ENCODE results near the gene GSC.
"Not testable (repeated sequence)": the region's sequence is repeated elsewhere in the genome, so short reads cannot be mapped to it uniquely, and the experiment has no call there.

Gene GSC

DNA sequence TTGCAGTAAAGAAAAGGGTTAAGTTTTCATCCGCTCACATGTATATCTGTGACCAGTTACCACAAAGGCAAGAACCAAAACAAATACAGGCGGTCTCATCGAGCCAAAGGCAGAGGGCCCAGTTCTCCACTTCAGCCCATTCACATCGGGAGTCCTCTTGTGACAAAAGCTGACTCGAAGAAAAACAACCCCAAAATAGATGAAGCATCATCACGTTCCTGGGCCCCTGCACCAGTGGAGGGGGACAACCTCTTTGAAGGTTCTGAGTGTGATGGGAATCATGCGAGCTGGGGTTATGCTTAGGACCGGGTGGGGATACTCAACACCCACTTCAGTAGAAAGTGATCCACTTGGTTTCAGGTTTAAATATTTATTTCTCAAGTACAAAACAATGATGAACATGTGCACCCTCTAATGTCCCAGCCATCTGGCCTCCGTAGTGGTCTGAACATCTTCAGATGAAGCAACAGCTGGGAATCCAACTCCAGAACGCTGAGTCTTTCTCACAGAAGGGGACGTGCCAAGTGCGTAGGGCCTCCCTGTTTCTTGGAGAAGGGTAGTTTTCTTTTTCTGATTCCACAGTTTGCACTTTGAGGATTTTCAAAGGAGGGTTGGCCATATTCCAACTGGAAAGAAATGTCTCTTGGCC lies 8.4 kb downstream of the GSC start:
- Histone ChIP-seq H3K36me3 (ENCODE audit: control insufficient read depth, insufficient read depth, low read length) (no peaks in the 10 kb centered on the region), H3K4me1 (ENCODE audit: control insufficient read depth, insufficient read depth, low read length, poor library complexity, severe bottlenecking) (no peaks in the 10 kb centered on the region), H3K27ac (ENCODE audit: low read depth, low read length, severe bottlenecking) (no peak overlapping the region), H3K9me3 (ENCODE audit: control insufficient read depth, low read length) (no peaks in the 10 kb centered on the region), H3K4me3 (ENCODE audit: extremely low read depth, insufficient read depth, low read length, poor library complexity, severe bottlenecking) (no peak overlapping the region)
- WGBS, 2 experiments (ENCODE audit: insufficient coverage in 2 of 2) = 90 to 91% methylated on average over 6 to 7 of the region's 12 CpGs

DNA sequence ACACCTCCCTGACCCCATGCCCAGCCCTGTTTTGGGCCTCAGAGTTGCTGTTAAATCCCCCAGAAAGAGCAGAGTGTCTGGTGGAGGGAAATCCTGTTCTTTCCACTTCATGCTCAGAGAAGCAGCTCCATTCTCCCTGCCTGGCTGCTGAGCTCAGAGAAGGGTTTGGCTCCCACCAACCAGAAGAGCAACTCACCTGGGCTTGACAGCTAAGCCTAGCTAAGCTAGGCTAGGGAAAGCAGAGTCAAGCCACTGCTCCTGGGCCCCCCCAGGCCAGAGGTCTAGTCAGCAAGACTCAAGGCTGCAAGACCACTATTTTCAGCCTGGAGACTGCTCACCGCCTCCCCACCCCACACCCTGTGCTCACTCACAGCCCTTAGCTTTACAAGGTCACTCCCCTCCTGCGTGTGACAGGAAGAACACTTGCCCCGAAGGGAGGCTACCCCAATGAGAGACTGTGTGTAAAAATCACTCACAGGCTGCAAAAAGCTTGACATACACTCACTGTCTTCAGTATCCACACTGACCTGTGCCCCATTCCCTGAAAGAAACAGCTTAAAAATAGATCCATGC lies 13.5 kb downstream of the GSC start:
- H3K4me1 ChIP-seq (ENCODE audit: control insufficient read depth, insufficient read depth, low read length, poor library complexity, severe bottlenecking) = no peaks in the 10 kb centered on the region
- H3K27ac ChIP-seq (ENCODE audit: low read depth, low read length, severe bottlenecking) = no peak overlapping the region
- 58 to 60% methylated on average over 2 of the region's 3 CpGs for WGBS, 2 experiments (ENCODE audit: insufficient coverage in 2 of 2)
- no peaks in the 10 kb centered on the region for H3K9me3 ChIP-seq (ENCODE audit: control insufficient read depth, low read length)
- no peaks in the 10 kb centered on the region for H3K36me3 ChIP-seq (ENCODE audit: control insufficient read depth, insufficient read depth, low read length)
- no peak overlapping the region for H3K4me3 ChIP-seq (ENCODE audit: extremely low read depth, insufficient read depth, low read length, poor library complexity, severe bottlenecking)

DNA sequence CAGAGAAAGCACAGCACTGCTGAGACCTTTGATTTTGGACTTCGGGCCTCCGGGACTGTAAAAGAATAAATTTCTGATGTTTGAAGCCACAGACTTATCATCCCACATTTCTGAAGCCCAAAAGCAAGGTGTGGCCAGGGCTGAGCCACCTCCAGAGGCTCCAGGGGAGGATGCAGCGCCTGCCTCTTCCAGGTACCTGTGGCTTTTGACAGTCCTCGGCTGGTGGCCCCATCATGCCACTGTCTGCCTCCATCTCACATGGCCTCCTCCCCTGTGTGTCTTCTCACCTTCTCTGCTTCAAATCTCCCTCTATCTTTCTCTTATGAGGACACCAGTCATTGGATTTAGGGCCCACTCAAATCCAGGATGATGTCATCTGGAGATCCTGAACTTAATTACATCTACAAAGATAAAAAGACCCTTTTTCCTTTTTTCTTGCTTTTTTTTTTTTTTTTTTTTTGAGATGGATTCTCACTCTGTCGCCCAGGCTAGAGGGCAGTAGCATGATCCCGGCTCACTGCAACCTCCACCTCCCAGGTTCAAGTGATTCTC lies 15.4 kb downstream of the GSC start:
- WGBS, 2 experiments (ENCODE audit: insufficient coverage in 2 of 2) = 95 to 100% methylated on average over 2 of the region's 6 CpGs
- Histone ChIP-seq H3K4me1 (ENCODE audit: control insufficient read depth, insufficient read depth, low read length, poor library complexity, severe bottlenecking) (no peaks in the 10 kb centered on the region), H3K36me3 (ENCODE audit: control insufficient read depth, insufficient read depth, low read length) (no peaks in the 10 kb centered on the region), H3K27ac (ENCODE audit: low read depth, low read length, severe bottlenecking) (no peak overlapping the region), H3K4me3 (ENCODE audit: extremely low read depth, insufficient read depth, low read length, poor library complexity, severe bottlenecking) (no peak overlapping the region), H3K9me3 (ENCODE audit: control insufficient read depth, low read length) (no peaks in the 10 kb centered on the region)

DNA sequence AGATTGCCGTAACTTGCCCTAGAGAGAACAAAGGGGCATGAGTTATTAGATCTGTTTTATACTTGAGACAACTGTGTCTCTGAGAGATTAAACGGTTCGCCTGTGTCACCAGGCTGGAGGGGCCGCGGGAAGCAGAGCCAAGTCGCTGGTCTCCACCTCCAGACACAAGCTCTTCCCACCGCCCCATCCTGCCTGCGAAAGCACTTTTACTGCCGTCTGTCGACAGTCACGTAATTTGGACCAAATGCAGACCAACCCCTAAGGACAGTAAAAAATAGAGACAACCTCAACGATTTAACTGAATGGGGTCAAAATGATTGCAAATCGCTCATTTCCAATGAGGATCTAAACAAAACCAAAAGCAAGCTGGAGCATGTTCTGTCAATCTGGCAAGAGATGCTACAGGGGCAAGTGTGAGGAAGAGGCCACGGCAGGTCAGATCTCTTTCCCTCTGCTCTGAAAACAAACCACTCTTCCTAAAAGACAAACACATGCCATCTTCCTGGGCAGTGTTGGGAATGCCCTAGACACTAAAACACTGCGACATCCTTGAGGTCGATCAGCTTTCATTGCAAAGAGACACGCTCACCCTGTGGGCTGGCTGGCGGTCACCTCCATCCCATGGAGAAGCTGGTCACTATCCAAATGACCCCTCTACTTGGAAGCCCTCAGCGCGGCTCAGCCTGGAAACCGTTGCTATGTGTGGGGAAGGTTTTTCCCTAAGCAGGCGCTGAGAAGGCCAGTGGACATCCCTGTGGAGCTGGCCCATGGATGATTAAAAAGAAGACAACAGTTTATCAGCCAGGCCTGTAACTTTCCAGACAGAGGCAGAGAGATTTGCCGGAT lies 17.1 kb downstream of the GSC start:
- H3K9me3 ChIP-seq (ENCODE audit: control insufficient read depth, low read length) = no peaks in the 10 kb centered on the region
- H3K4me1 ChIP-seq (ENCODE audit: control insufficient read depth, insufficient read depth, low read length, poor library complexity, severe bottlenecking) = peaks cover 3% of the 10 kb centered on the region
- H3K36me3 ChIP-seq (ENCODE audit: control insufficient read depth, insufficient read depth, low read length) = no peaks in the 10 kb centered on the region
- no peak overlapping the region for H3K27ac ChIP-seq (ENCODE audit: low read depth, low read length, severe bottlenecking)
- WGBS, 2 experiments (ENCODE audit: insufficient coverage in 2 of 2) = 85 to 90% methylated on average over 18 to 19 of the region's 23 CpGs
- no peak overlapping the region for H3K4me3 ChIP-seq (ENCODE audit: extremely low read depth, insufficient read depth, low read length, poor library complexity, severe bottlenecking)

DNA sequence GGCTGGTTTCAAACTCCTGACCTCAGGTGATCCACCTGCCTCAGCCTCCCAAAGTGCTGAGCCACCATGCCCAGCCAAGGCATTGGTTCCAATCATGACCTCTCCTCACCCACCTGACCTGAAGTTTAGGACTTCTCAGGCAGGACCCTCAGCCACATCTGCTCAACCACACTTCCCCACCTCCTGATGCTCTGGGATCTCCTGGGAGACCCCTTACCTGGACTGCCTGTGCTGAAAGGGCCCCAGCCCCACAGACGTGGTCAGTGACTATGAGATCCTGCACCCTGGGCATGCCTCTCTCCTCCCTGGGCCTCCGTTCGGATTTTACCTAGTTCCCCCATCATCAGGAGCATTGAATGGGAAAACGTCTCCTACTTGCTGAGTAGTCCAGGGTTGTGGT lies 18.0 kb downstream of the GSC start:
- no peak overlapping the region for H3K27ac ChIP-seq (ENCODE audit: low read depth, low read length, severe bottlenecking)
- 92 to 93% methylated on average over 2 to 3 of the region's 4 CpGs for WGBS, 2 experiments (ENCODE audit: insufficient coverage in 2 of 2)
- H3K9me3 ChIP-seq (ENCODE audit: control insufficient read depth, low read length) = no peaks in the 10 kb centered on the region

DNA sequence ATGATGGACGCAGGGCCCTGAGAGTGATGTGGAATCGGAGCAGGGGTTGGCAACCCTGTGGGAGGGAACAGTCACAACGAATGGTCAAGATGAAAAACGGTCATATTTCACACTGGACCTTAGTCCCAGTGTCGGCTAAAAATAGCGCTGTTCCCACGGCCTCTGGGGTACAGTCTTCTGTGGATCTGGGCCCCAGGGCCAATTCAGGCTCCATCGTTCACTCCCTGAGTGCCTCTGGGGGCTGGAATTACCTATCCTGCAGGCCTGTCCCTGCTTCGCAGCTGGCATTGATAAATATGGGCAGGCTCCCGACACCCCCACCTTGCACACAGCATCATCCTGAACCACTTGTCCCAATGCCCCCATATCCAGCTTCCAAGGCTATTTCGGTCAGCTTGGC lies 18.6 kb downstream of the GSC start:
- 84 to 88% methylated on average over 7 to 10 of the region's 11 CpGs for WGBS, 2 experiments (ENCODE audit: insufficient coverage in 2 of 2)
- Histone ChIP-seq H3K36me3 (ENCODE audit: control insufficient read depth, insufficient read depth, low read length) (no peaks in the 10 kb centered on the region), H3K4me3 (ENCODE audit: extremely low read depth, insufficient read depth, low read length, poor library complexity, severe bottlenecking) (no peak overlapping the region), H3K9me3 (ENCODE audit: control insufficient read depth, low read length) (no peaks in the 10 kb centered on the region), H3K27ac (ENCODE audit: low read depth, low read length, severe bottlenecking) (no peak overlapping the region), H3K4me1 (ENCODE audit: control insufficient read depth, insufficient read depth, low read length, poor library complexity, severe bottlenecking) (peaks cover 3% of the 10 kb centered on the region)

More for the DNA sequence above, 18.0 kb downstream of the GSC start:
- H3K36me3 ChIP-seq (ENCODE audit: control insufficient read depth, insufficient read depth, low read length) = no peaks in the 10 kb centered on the region
- H3K4me3 ChIP-seq (ENCODE audit: extremely low read depth, insufficient read depth, low read length, poor library complexity, severe bottlenecking) = no peak overlapping the region
- peaks cover 3% of the 10 kb centered on the region for H3K4me1 ChIP-seq (ENCODE audit: control insufficient read depth, insufficient read depth, low read length, poor library complexity, severe bottlenecking)

DNA sequence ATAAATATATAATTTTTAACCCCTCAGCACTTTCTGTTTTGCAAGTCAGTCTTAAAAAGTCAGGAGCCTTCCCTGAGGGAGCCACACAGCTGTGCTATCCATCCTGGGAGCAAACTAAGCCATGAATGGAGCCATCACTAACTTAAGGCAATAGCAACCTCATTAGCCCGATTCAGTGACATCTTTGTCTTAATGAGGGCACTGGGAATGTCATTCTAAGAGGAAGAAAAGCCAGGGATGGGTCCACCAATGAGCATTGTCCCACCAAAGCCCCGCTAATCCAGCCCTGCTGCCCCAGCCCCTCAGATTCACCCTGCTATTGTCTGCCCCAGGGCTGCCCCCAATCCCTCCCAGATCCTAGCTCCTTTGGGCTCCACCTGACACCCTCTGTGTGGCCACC lies 19.5 kb downstream of the GSC start:
- H3K27ac ChIP-seq (ENCODE audit: low read depth, low read length, severe bottlenecking) = no peak overlapping the region
- no peaks in the 10 kb centered on the region for H3K36me3 ChIP-seq (ENCODE audit: control insufficient read depth, insufficient read depth, low read length)
- H3K4me3 ChIP-seq (ENCODE audit: extremely low read depth, insufficient read depth, low read length, poor library complexity, severe bottlenecking) = no peak overlapping the region
- peaks cover 3% of the 10 kb centered on the region for H3K4me1 ChIP-seq (ENCODE audit: control insufficient read depth, insufficient read depth, low read length, poor library complexity, severe bottlenecking)
- H3K9me3 ChIP-seq (ENCODE audit: control insufficient read depth, low read length) = no peaks in the 10 kb centered on the region
- WGBS, 2 experiments (ENCODE audit: insufficient coverage in 2 of 2) = 100% methylated on average over 1 of the region's 2 CpGs; no CpG with 5 or more reads in 1 of the 2 experiments

DNA sequence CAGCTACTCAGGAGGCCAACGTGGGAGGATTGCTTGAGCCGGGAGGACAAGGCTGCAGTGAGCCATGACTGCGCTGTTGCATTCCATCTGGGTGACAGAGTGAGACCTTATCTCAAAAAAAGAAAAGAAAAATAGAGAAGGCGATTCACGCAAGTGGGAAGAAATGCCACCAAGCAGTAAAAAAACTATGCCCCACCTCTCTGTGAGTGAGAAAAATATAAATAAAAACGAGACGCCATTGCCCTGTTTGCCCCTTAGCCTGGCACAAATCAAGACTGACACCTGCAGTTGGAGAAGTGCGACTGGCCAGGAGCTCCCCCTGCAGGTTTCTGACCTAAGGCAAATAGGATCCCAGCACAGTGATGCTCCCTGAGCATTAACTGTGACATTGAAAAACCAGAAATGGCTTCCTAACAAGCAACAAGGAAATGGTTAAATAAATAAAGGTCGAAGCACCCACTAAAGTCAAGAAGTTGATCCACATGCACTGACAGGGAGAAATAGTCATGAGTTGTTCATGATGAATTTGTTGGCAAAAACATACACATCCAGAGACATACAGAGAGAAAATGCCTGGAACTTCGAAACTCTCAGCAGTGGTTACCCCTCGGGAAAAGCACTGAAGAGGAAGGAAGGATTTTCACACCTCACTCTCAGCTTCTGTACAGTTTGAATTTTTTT lies 21.1 kb downstream of the GSC start:
- WGBS, 2 experiments (ENCODE audit: insufficient coverage in 2 of 2) = 39 to 45% methylated on average over 8 to 9 of the region's 11 CpGs
- no peaks in the 10 kb centered on the region for H3K36me3 ChIP-seq (ENCODE audit: control insufficient read depth, insufficient read depth, low read length)
- peaks cover 3% of the 10 kb centered on the region for H3K4me1 ChIP-seq (ENCODE audit: control insufficient read depth, insufficient read depth, low read length, poor library complexity, severe bottlenecking)
- H3K4me3 ChIP-seq (ENCODE audit: extremely low read depth, insufficient read depth, low read length, poor library complexity, severe bottlenecking) = no peak overlapping the region
- H3K9me3 ChIP-seq (ENCODE audit: control insufficient read depth, low read length) = no peaks in the 10 kb centered on the region
- H3K27ac ChIP-seq (ENCODE audit: low read depth, low read length, severe bottlenecking) = no peak overlapping the region

DNA sequence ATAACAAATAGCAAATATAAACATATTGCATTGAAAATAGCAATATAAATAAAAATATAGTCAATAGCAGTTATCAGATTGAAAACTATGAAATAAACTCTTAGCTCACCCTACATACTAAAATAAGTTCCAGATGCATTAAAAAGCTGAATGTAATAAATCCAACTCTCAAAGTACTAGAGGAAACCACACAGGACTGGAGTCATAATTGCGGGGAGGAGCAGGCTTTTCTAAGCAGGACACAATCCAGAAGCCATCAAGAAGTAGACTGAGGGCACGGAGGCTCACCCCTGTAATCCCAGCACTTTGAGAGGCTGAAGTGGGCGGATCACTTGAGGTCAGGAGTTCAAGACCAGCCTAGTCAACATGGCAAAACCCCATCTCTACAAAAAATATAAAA lies 22.2 kb downstream of the GSC start:
- no peak overlapping the region for H3K27ac ChIP-seq (ENCODE audit: low read depth, low read length, severe bottlenecking)
- no peaks in the 10 kb centered on the region for H3K36me3 ChIP-seq (ENCODE audit: control insufficient read depth, insufficient read depth, low read length)
- no peaks in the 10 kb centered on the region for H3K9me3 ChIP-seq (ENCODE audit: control insufficient read depth, low read length)
- H3K4me1 ChIP-seq (ENCODE audit: control insufficient read depth, insufficient read depth, low read length, poor library complexity, severe bottlenecking) = peaks cover 3% of the 10 kb centered on the region
- no peak overlapping the region for H3K4me3 ChIP-seq (ENCODE audit: extremely low read depth, insufficient read depth, low read length, poor library complexity, severe bottlenecking)
- WGBS, 2 experiments (ENCODE audit: insufficient coverage in 2 of 2) = 78 to 100% methylated on average over 1 to 2 of the region's 3 CpGs

DNA sequence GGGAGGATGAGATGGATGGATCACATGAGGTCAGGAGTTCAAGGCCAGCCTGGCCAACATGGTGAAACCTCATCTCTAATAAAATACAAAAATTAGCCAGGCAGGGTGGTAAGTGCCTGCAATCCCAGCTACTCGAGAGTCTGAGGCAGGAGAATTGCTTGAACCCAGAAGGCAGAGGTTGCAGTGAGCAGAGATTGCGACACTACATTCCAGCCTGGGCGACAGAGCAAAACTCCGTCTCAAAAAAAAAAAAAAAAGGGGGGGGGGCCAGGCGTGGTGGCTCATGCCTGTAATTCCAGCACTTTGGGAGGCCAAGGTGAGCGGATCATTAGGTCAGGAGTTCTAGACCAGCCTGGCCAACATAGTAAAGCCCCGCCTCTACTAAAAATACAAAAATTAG lies 22.8 kb downstream of the GSC start:
- 100% methylated on average over 2 to 4 of the region's 7 CpGs for WGBS, 2 experiments (ENCODE audit: insufficient coverage in 2 of 2)
- H3K4me1 ChIP-seq (ENCODE audit: control insufficient read depth, insufficient read depth, low read length, poor library complexity, severe bottlenecking) = not testable (repeated sequence)

More for the DNA sequence above, 22.8 kb downstream of the GSC start:
- H3K36me3 ChIP-seq (ENCODE audit: control insufficient read depth, insufficient read depth, low read length); H3K9me3 ChIP-seq (ENCODE audit: control insufficient read depth, low read length); H3K4me3 ChIP-seq (ENCODE audit: extremely low read depth, insufficient read depth, low read length, poor library complexity, severe bottlenecking); H3K27ac ChIP-seq (ENCODE audit: low read depth, low read length, severe bottlenecking): not testable (repeated sequence)
